Gastroesophageal sphincter (tissue), 3 donors: ENCODE data around the gene SPATA31D4.

ENCODE experiments used
- POLR2A ChIP-seq, 2 donors: fragments of 450-650 bp; IDR thresholded peaks; one replicate each; pipeline ENCODE4 v1.6.1; 2017; ENCODE audit warnings: antibody characterized with exemption in 2 of 2, mild to moderate bottlenecking in 2 of 2, moderate library complexity in 1 of 2
- POLR2AphosphoS5 ChIP-seq: sonication (generic); formaldehyde crosslinking; IDR thresholded peaks from one replicate; pipeline ENCODE4 v1.6.1; 2017; ENCODE audit warnings: antibody characterized with exemption
- TF ChIP-seq, protein P1 (sequence below), 4 experiments: fragments of 200-600 bp in 2 of 4; fragments of 450-650 bp in 2 of 4; sonication (generic) in 1 of 4; IDR thresholded peaks; one replicate each; pipeline ENCODE4 v1.5.1; 2017 to 2019; ENCODE audit warnings: antibody characterized with exemption in 4 of 4, mild to moderate bottlenecking in 2 of 4, moderate library complexity in 2 of 4

GRCh38 chr9:81912135-81912534 lies 16.1 kb upstream of the SPATA31D4 start:
- TF ChIP-seq POLR2A (IDR thresholded peaks at IDR 0.05) (no peak), POLR2AphosphoS5 (no peak)
- TF ChIP-seq, protein P1, sequence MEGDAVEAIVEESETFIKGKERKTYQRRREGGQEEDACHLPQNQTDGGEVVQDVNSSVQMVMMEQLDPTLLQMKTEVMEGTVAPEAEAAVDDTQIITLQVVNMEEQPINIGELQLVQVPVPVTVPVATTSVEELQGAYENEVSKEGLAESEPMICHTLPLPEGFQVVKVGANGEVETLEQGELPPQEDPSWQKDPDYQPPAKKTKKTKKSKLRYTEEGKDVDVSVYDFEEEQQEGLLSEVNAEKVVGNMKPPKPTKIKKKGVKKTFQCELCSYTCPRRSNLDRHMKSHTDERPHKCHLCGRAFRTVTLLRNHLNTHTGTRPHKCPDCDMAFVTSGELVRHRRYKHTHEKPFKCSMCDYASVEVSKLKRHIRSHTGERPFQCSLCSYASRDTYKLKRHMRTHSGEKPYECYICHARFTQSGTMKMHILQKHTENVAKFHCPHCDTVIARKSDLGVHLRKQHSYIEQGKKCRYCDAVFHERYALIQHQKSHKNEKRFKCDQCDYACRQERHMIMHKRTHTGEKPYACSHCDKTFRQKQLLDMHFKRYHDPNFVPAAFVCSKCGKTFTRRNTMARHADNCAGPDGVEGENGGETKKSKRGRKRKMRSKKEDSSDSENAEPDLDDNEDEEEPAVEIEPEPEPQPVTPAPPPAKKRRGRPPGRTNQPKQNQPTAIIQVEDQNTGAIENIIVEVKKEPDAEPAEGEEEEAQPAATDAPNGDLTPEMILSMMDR (IDR thresholded peaks at IDR 0.05) = no peak
